Measurements from ENCODE around the gene PDLIM7. TPM values are rescaled to one million over a fixed set of nuclear protein-coding genes. Genes with fewer than 3 reads are reported as not detected.

The PDLIM7 gene
- total RNA-seq, 1 donor from 2014 or later: 89.8 TPM

Other genes with a start within 250 kb of the PDLIM7 start
- gene RAB24, start 193.9 kb downstream of the PDLIM7 start, total RNA-seq: 15.4 and 22.2 TPM in 2 replicates
- gene PRELID1, start 193.8 kb downstream of the PDLIM7 start, total RNA-seq: 144 and 147 TPM in 2 replicates
- gene MXD3, start 185.7 kb downstream of the PDLIM7 start, total RNA-seq: 14.0 and 19.8 TPM in 2 replicates
- 329 and 383 TPM in 2 replicates for gene LMAN2, start 145.9 kb downstream of the PDLIM7 start, total RNA-seq
- gene RGS14, start 139.7 kb downstream of the PDLIM7 start, total RNA-seq: 3.4 and 7.3 TPM in 2 replicates
- not detected in 2 replicates for gene SLC34A1, start 113.2 kb downstream of the PDLIM7 start, total RNA-seq
- gene PFN3, start 96.9 kb downstream of the PDLIM7 start, total RNA-seq: not detected in 2 replicates
- gene F12, start 88.0 kb downstream of the PDLIM7 start, total RNA-seq: 1.1 and 1.5 TPM in 2 replicates
- gene GRK6, start 70.9 kb downstream of the PDLIM7 start, total RNA-seq: 28.3 and 37.7 TPM in 2 replicates
- 5.1 and 9.4 TPM in 2 replicates for gene PRR7, start 50.8 kb downstream of the PDLIM7 start, total RNA-seq
- gene DBN1, start 24.0 kb downstream of the PDLIM7 start, total RNA-seq: 201 TPM in 2 replicates
- gene DOK3, start 12.2 kb upstream of the PDLIM7 start, total RNA-seq: 2.0 and 2.6 TPM in 2 replicates
- gene DDX41, start 19.4 kb upstream of the PDLIM7 start, total RNA-seq: 107 and 135 TPM in 2 replicates
- 10.7 and 13.5 TPM in 2 replicates for gene FAM193B, start 57.0 kb upstream of the PDLIM7 start, total RNA-seq
- 188 and 231 TPM in 2 replicates for gene TMED9, start 94.6 kb upstream of the PDLIM7 start, total RNA-seq
- gene B4GALT7, start 102.5 kb upstream of the PDLIM7 start, total RNA-seq: 34.6 and 37.1 TPM in 2 replicates

All from pulmonary artery endothelial cell (primary cell).